Stimulated activated naive B cell treated with anti-CD40 and anti-IgM and Interleukin-4, amounts not matched to agents 10 μg/mL and 1 μg/mL and 100 μg/mL, for 72 hours (primary cell): ENCODE measurements around the gene IQGAP2.
"Not testable (repeated sequence)": the region's sequence is repeated elsewhere in the genome, so short reads cannot be mapped to it uniquely, and the experiment has no call there.

Source experiments
- ATAC-seq, 2 donors: fragments of 150-1000 bp; cut with Tn5 transposase; replicated peaks; 2 replicates each; pipeline ENCODE4 v1.10.0; 2021; ENCODE audit warnings: moderate library complexity in 1 of 2
- DNase-seq: peaks from one replicate; pipeline ENCODE4 v3.0.0; 2021
- H3K27ac Mint-ChIP-seq: one replicate; pipeline ENCODE4 v1.8.0; 2022; ENCODE audit warnings: mild to moderate bottlenecking, mixed read lengths
- H3K27me3 Mint-ChIP-seq, 2 donors: one replicate each; pipeline ENCODE4 v1.8.0; 2022; ENCODE audit warnings: mixed read lengths in 2 of 2
- H3K36me3 Mint-ChIP-seq, 2 donors: one replicate each; pipeline ENCODE4 v1.8.0; 2022; ENCODE audit warnings: mixed read lengths in 2 of 2, mild to moderate bottlenecking in 1 of 2
- H3K4me1 Mint-ChIP-seq, 2 donors: one replicate each; pipeline ENCODE4 v1.8.0; 2022; ENCODE audit warnings: mixed read lengths in 2 of 2, mild to moderate bottlenecking in 1 of 2
- H3K4me3 Mint-ChIP-seq, 2 donors: one replicate each; pipeline ENCODE4 v1.8.0; 2022; ENCODE audit warnings: mild to moderate bottlenecking in 2 of 2, mixed read lengths in 2 of 2, moderate library complexity in 1 of 2
- H3K9me3 Mint-ChIP-seq, 2 donors: one replicate each; pipeline ENCODE4 v1.8.0; 2022; ENCODE audit warnings: mixed read lengths in 2 of 2, mild to moderate bottlenecking in 1 of 2

IQGAP2 gene

DNA sequence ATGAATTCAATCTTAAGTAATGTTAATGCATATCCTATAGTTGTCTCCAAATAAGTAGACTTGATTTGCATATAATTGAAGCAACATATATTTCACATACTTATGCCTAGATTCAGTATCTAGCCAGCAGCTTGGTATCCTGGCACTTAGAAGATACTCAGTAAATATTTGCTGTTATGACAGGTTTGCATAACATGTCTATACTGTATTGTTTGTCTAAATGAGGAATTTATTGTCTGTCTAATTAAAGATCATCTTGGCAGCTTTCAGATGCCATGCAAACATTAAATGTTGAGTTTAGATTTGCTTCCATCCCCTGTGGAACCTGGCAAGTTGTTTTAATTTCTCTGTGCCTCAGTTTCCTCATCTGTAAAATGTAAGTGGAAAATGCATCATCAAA, 9.4 kb downstream of the IQGAP2 start:
- ATAC-seq, result no peak
- Mint-ChIP-seq H3K27me3 (no peaks in the 10 kb centered on the region), H3K36me3 (no peaks in the 10 kb centered on the region), H3K4me3 (no peak overlapping the region), H3K4me1 (peaks cover 14 to 23% of the 10 kb centered on the region in 2 donors), H3K9me3 (no peaks in the 10 kb centered on the region), H3K27ac (no peak overlapping the region)
- DNase-seq, result no peak

DNA sequence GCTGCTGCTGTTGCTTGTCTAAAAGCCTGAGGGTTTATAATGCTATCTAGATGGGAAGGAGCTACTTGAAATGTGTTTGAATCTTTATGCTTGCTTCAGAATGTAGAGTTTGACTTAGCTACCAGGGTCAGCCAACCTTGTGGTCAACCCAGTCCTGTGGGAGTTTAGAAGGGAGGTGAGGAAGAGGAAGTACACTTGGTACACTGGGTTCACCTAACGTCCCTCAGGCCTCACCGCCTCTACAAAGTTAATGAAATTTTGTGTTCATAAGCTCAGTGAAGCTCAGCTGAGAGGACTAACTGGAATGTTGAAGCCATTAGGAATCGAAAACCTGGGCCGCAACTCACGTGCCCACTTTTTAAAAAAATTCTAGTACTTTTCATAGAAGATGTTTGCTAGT, 10.7 kb downstream of the IQGAP2 start:
- Mint-ChIP-seq H3K4me3 (no peak overlapping the region), H3K27ac (no peak overlapping the region), H3K36me3 (no peaks in the 10 kb centered on the region), H3K9me3 (no peaks in the 10 kb centered on the region), H3K27me3 (no peaks in the 10 kb centered on the region), H3K4me1 (peaks cover 14 to 23% of the 10 kb centered on the region in 2 donors)
- no peak for DNase-seq
- ATAC-seq, result peak; percentile 75 to 81

DNA sequence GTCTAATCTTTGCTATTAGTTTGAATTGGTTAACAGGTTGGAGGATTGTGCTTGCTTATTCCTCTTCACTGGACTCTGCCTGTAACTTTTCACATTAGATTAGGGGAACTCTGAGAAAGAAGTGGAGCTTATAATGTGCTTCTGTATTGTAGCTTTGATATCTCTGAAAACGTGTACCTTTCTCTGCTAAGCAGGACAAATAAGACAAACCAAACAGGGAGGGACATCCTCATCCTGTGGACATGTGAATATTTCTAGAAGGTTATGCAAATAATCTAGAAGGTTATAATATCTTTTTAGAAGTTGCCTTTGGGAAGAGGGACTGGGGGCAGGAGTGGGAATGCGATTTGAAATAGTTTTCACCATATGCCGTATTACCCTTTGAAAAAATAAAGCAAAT, 11.7 kb downstream of the IQGAP2 start:
- no peak for ATAC-seq
- Mint-ChIP-seq H3K9me3 (no peaks in the 10 kb centered on the region), H3K4me1 (peaks cover 12 to 23% of the 10 kb centered on the region in 2 donors), H3K27ac (no peak overlapping the region), H3K27me3 (no peaks in the 10 kb centered on the region), H3K4me3 (no peak overlapping the region), H3K36me3 (no peaks in the 10 kb centered on the region)
- no peak for DNase-seq

DNA sequence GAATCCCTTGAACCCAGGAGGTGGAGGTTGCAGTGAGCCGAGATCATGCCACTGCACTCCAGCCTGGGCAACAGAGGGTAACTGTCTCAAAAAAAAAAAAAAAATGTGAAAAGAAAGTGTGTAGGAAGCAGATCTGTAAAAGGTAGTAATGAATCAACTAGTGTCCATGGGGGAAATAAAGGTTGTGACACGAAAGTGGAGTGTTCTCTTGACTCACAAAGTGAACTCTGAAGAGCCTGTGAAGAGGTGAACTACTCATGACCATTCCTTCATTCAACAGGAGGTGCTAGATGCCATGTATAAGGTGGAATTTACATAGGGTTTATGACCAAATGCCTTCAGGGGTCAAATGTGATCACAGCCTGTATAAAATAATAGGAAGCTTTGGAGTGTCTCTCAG, 12.8 kb downstream of the IQGAP2 start:
- Mint-ChIP-seq H3K4me1 (peaks cover 10 to 23% of the 10 kb centered on the region in 2 donors), H3K4me3 (no peak overlapping the region), H3K27ac (peak overlapping the region; percentile 85), H3K27me3 (no peaks in the 10 kb centered on the region), H3K36me3 (no peaks in the 10 kb centered on the region), H3K9me3 (peaks cover 0 to 2% of the 10 kb centered on the region in 2 donors)
- ATAC-seq (peak; percentile 23 to 65), DNase-seq (no peak)

DNA sequence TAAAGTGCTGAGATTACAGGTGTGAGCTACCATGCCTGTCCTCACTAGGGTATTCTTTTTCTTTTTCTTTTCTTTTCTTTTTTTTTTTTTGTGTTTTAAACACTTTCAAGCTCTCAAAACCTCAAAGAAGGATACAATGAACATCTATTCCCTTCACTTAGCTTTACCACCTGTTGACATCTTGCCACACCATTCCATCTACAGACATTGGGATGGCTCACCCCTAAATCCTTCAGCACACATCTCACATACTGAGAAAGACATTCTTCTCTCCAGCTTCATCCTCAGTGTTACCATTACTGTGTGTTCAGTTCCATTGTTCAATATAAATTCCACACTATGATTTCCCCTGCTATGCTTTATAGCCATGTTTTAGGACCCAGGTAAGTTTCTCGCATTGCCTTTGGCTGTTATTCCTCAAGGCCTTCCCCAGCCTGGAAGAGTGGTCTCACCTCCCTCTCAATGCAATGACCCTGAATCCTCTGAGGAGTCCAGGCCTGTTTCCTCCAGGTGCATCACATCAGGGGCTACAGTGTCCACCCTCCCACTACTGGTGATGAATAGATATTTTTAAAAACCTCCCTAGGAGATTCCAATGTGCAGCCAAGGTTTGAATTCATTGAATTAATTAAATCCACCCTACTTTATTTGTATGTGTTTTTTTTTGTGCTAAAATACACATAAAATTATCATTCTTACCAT, 16.7 kb downstream of the IQGAP2 start:
- Mint-ChIP-seq H3K4me3 (no peak overlapping the region), H3K4me1 (peaks cover 5 to 17% of the 10 kb centered on the region in 2 donors), H3K27ac (no peak overlapping the region), H3K36me3 (no peaks in the 10 kb centered on the region), H3K9me3 (peaks cover 0 to 2% of the 10 kb centered on the region in 2 donors), H3K27me3 (no peaks in the 10 kb centered on the region)
- no peak for DNase-seq
- ATAC-seq, result no peak

DNA sequence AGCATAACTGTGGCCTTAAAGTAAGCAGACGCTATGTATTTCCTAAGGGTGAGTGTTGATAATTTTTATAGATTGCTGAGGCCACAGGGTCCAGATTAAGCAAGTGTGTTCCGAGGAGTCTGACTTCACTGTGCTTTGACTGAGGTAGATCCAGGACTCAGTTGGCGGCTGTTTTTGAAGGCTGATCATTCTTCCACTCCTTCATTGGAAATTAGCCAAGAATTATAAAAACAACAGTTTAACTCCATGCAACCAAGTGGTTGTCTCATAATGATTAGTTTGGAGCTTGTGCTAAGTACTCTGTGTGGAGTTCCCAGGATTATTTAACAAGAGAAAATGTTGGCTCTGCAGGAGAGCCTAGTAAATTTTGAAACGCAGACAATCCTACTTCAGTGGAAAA, 19.1 kb downstream of the IQGAP2 start:
- no peak overlapping the region for H3K27ac Mint-ChIP-seq
- H3K36me3 Mint-ChIP-seq, result no peaks in the 10 kb centered on the region
- H3K27me3 Mint-ChIP-seq, result no peaks in the 10 kb centered on the region
- H3K4me3 Mint-ChIP-seq, result no peak overlapping the region
- peaks cover 0 to 2% of the 10 kb centered on the region in 2 donors for H3K9me3 Mint-ChIP-seq
- ATAC-seq, result no peak
- no peak for DNase-seq
- peaks cover 7 to 24% of the 10 kb centered on the region in 2 donors for H3K4me1 Mint-ChIP-seq

DNA sequence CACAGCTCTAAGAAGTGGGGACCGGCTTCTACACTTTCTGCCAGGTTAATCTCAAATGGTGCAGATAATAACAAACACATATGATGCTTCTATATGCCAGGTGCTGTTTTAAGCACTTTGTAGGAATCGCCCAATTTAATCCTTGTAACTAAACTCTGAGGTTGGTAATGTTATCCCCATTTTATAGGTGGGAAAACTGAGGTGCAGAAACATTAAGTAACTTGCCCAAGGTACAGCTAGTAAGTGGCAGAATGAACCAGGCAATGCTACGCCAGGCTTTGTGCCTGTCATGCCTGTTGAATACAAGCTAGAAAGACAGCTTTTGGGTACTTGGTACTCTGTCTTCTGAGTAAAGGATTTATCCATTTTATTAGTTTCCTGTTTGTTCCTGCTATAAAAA, 19.7 kb downstream of the IQGAP2 start:
- Mint-ChIP-seq H3K27ac (no peak overlapping the region), H3K4me3 (no peak overlapping the region), H3K9me3 (peaks cover 0 to 2% of the 10 kb centered on the region in 2 donors), H3K27me3 (no peaks in the 10 kb centered on the region), H3K4me1 (peaks cover 7 to 24% of the 10 kb centered on the region in 2 donors), H3K36me3 (no peaks in the 10 kb centered on the region)
- ATAC-seq (no peak), DNase-seq (no peak)

DNA sequence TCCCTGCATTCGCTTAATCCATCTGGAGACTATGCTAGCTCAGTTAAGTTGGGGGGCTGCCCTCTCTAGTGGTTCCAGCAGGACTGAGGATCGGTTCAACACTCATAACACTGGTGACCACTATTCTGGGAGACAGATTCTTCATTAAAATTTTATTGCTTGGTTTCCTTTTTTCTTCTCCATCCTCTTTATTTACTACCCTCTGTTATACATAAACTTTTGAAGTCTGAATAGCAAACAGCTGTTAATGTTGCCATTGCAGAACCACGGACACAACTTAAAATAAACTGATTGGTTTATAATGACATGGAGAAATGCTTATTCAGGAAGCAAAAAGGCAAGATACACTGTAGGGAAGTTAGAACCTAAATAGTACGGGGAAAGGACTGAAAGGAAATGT, 22.1 kb downstream of the IQGAP2 start:
- ATAC-seq, result no peak
- Mint-ChIP-seq H3K4me3 (no peak overlapping the region), H3K4me1 (peaks cover 7 to 24% of the 10 kb centered on the region in 2 donors), H3K27me3 (no peaks in the 10 kb centered on the region), H3K36me3 (peaks cover 0 to 1% of the 10 kb centered on the region in 2 donors), H3K9me3 (peaks cover 0 to 2% of the 10 kb centered on the region in 2 donors), H3K27ac (no peak overlapping the region)
- DNase-seq, result no peak

DNA sequence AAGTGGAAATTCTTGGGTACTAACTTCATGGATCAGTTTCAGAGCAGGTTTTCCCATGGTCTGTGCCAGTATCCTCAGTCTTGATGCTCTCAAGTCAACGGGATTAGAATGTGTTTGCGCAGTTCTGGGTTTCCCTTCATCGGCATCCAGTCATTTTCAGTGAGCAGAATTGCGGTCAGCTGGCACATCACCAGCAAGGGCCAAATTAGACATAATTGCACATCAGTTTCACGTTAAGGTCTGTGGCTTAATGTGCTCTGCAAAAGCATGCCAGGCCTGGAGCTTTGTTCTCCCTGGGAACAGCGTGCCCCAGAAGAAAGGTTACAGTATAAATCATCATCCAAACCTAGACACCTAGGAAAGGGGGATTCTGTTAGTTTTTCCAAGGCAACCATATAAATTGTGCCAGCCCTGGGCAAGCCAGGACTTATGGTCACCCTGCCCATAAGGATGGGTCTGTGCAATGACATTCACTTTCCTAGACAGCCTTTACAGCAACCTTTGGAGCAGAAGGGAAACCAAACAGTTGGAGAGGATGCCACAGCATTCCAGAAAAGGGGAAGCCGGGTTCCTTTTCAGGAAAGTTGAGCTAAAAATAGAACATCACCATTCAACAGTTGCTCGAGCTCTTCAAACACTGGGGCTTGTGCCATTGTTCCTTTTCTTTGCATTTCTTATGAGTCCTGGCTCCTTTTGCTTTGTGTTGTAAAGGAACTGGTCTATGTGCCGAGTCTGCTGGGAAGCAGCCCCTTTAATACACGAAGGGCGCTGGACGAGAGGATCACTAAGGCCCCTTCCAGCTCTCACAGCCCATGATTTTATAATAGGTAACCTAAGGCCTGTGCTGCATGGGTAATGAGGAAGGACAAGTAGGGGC, 23.1 kb downstream of the IQGAP2 start:
- Mint-ChIP-seq H3K27me3 (no peaks in the 10 kb centered on the region), H3K36me3 (peaks cover 0 to 1% of the 10 kb centered on the region in 2 donors), H3K9me3 (no peaks in the 10 kb centered on the region), H3K4me3 (no peak overlapping the region), H3K27ac (no peak overlapping the region), H3K4me1 (peaks cover 7 to 24% of the 10 kb centered on the region in 2 donors)
- ATAC-seq (no peak), DNase-seq (no peak)

DNA sequence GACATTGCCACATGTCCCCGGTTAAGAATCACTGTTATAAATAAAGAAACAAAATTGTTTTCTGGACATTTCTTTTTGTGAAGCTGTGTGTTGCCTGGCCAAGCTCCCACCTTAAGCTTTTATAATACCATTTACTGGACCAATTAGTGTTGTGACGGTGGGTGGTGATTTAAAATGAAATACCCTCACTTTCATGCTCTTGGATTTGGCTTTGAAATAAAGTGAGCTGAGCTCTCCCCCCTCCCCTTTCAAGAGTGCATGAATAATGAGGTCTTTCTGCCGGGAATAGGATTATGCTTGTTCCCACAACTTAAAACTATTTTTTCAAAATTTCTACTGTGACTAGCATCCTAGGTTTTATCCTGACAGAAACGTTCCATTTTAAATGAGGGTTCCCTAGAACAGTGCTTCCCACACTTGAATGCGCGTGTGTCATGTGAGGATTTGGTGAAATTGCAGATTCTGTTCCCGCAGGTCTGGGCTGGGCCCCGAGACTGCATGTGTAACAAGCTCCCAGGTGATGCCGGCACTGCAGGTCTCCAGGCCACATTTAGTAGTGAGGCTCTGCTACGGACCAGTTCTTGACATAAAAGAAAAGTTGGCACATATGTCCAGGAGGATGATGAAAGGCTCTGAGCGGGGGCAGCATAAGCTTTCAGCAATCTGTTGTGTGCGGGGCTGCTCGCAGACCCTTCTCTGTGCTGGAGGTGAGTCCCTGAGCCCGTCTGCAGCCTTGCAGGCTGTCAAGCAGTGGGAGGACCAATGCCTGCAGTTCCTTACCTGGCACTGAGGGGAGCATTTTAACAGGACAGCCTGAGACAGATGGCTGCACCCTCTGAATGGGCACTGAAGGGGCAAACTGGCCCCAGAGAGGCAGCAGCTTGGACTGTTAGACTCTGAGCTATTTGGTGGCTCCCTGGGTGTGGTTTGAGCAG, 24.4 kb downstream of the IQGAP2 start:
- ATAC-seq (no peak), DNase-seq (no peak)
- Mint-ChIP-seq H3K4me3 (no peak overlapping the region), H3K27me3 (no peaks in the 10 kb centered on the region), H3K4me1 (peaks cover 7 to 24% of the 10 kb centered on the region in 2 donors), H3K27ac (no peak overlapping the region), H3K9me3 (no peaks in the 10 kb centered on the region), H3K36me3 (peaks cover 0 to 1% of the 10 kb centered on the region in 2 donors)

DNA sequence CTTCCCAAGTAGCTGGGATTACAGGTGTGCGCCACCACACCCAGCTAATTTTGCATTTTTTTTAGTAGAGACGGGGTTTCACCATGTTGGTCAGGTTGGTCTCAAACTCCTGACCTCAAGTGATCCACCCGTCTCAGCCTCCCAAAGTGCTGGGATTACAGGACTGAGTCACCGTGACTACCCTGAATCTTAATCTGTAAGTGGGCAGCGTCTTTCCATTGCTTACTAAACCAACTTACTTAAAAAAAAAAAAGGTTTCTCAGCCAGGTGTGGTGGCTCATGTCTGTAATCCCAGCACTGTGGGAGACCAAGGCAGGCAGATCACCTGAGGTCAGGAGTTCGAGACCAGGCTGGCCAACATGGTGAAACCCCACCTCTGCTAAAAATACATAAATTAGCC, 25.5 kb downstream of the IQGAP2 start:
- not testable (repeated sequence) for H3K27me3 Mint-ChIP-seq, H3K27ac Mint-ChIP-seq, H3K36me3 Mint-ChIP-seq, H3K4me3 Mint-ChIP-seq, DNase-seq, ATAC-seq, H3K9me3 Mint-ChIP-seq
- H3K4me1 Mint-ChIP-seq, result peaks cover 7 to 20% of the 10 kb centered on the region in 2 donors

DNA sequence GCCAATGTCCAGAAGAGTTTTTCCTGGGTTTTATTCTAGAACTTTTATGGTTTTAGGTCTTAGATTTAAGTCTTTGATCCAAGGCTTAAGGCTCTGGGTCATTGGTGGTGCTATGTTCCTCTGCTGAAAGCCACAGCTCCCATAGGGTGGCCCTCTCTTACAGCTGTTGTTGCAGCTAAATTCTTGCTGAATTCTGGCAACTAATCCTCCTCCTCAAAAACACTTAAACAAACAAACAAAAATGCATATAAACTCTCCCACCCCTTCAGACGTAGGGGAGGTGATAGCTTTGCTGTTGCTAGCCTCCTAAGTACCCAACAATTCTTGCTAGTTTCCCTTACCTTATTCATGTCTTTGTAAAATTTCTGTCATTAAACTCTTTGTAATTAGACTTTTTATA, 30.2 kb downstream of the IQGAP2 start:
- Mint-ChIP-seq H3K27ac (peak overlapping the region; percentile 20), H3K4me3 (no peak overlapping the region), H3K4me1 (no peaks in the 10 kb centered on the region), H3K36me3 (peaks cover 3 to 6% of the 10 kb centered on the region in 2 donors), H3K27me3 (no peaks in the 10 kb centered on the region), H3K9me3 (peaks cover 0 to 8% of the 10 kb centered on the region in 2 donors)
- ATAC-seq (no peak), DNase-seq (no peak)

DNA sequence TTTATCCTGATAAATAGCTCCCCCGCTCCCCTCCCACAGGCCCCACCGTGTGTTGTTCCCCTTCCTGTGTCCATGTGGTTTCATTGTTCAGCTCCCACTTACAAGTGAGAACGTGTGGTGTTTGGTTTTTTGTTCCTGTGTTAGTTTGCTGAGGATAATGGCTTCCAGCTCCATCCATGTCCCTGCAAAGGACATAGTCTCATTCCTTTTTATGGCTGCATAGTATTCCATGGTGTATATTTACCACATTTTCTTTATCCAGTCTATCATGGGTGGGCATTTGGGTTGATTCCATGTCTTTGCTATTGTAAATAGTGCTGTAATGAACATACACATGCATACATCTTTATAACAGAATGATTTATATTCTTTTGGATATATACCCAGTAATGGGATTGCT, 34.4 kb downstream of the IQGAP2 start:
- not testable (repeated sequence) for H3K27ac Mint-ChIP-seq, H3K4me3 Mint-ChIP-seq

DNA sequence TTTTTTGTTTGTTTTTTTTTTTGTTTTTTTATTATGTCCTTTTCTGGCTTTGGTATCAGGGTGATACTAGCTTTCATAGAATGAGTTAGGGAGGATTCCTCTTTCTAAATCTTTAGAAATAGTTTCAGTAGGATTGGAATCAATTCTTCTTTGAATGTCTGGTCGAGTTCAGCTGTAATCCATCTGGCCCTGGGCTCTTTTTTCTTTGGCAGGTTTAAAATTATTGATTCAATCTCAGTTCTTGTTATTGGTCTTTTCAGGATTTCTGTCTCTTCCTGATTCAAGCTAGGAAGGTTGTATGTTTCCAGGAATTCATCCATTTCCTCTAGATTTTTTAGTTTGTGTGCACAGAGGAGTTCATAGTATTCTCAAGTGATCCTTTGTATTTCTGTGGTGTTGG, 34.9 kb downstream of the IQGAP2 start:
- ATAC-seq (no peak), DNase-seq (no peak)
- Mint-ChIP-seq H3K36me3 (peaks cover 8 to 13% of the 10 kb centered on the region in 2 donors), H3K9me3 (peaks cover 8 to 13% of the 10 kb centered on the region in 2 donors), H3K4me1 (no peaks in the 10 kb centered on the region), H3K4me3 (no peak overlapping the region), H3K27ac (no peak overlapping the region), H3K27me3 (no peaks in the 10 kb centered on the region)

More for the DNA sequence above, 34.4 kb downstream of the IQGAP2 start:
- peaks cover 8 to 13% of the 10 kb centered on the region in 2 donors for H3K36me3 Mint-ChIP-seq
- peaks cover 8 to 13% of the 10 kb centered on the region in 2 donors for H3K9me3 Mint-ChIP-seq
- not testable (repeated sequence) for DNase-seq, H3K4me1 Mint-ChIP-seq, H3K27me3 Mint-ChIP-seq, ATAC-seq
